Fibroblast of lung (primary cell): ENCODE results near the gene ZNF70. TPM values are rescaled to one million over a fixed set of nuclear protein-coding genes. Genes with fewer than 3 reads are reported as not detected.

Experiments used
- DNase-seq, 2 donors: peaks; one replicate each; pipeline versions ENCODE4 v3.0.0 to v3.0.0-alpha.2; 2010; ENCODE audit warnings: low read depth in 2 of 2
- H2AFZ ChIP-seq: 2 replicates; pipeline ENCODE4 v1.5.1; 2012; ENCODE audit warnings: low read length, control low read depth, inconsistent platforms
- H3K27ac ChIP-seq: 2 replicates; pipeline ENCODE4 v1.5.1; 2011; ENCODE audit warnings: low read length, control low read depth; ENCODE audit not compliant: insufficient read depth
- H3K27me3 ChIP-seq: 2 replicates; pipeline ENCODE4 v1.5.1; 2011; ENCODE audit warnings: mild to moderate bottlenecking, low read length; ENCODE audit not compliant: control insufficient read depth, insufficient read depth
- H3K36me3 ChIP-seq: 2 replicates; pipeline ENCODE4 v1.5.1; 2011; ENCODE audit warnings: low read length; ENCODE audit not compliant: control insufficient read depth, insufficient read depth
- H3K4me1 ChIP-seq: 2 replicates; pipeline ENCODE4 v1.5.1; 2011; ENCODE audit warnings: low read length; ENCODE audit not compliant: control insufficient read depth, insufficient read depth; ENCODE audit errors: extremely low read depth
- H3K4me2 ChIP-seq: 2 replicates; pipeline ENCODE4 v1.5.1; 2011; ENCODE audit warnings: low read length, control low read depth; ENCODE audit not compliant: insufficient read depth; ENCODE audit errors: extremely low read depth
- H3K4me3 ChIP-seq, 4 experiments: fragments of 200-600 bp in 1 of 4; sonication (generic) in 1 of 4; replicated peaks in 1 of 4; 2 replicates each; pipeline ENCODE4 v1.5.1; 2011 to 2016; ENCODE audit warnings: low read length in 4 of 4, low read depth in 3 of 4, mild to moderate bottlenecking in 3 of 4, control low read depth in 2 of 4, inconsistent platforms in 1 of 4, mixed read lengths in 1 of 4; ENCODE audit not compliant: insufficient read depth in 1 of 4; ENCODE audit errors: control extremely low read depth in 1 of 4
- H3K79me2 ChIP-seq: 2 replicates; pipeline ENCODE4 v1.5.1; 2012; ENCODE audit warnings: mild to moderate bottlenecking, low read length, inconsistent platforms; ENCODE audit not compliant: control insufficient read depth, insufficient read depth
- H3K9ac ChIP-seq: 2 replicates; pipeline ENCODE4 v1.5.1; 2011; ENCODE audit warnings: mild to moderate bottlenecking, low read length, control low read depth; ENCODE audit not compliant: insufficient read depth
- H3K9me3 ChIP-seq: 2 replicates; pipeline ENCODE4 v1.5.1; 2012; ENCODE audit warnings: low read depth, low read length; ENCODE audit not compliant: control insufficient read depth, insufficient read depth
- H4K20me1 ChIP-seq: 2 replicates; pipeline ENCODE4 v1.5.1; 2011; ENCODE audit warnings: low read length; ENCODE audit not compliant: control insufficient read depth, insufficient read depth; ENCODE audit errors: extremely low read depth
- CTCF ChIP-seq, 2 donors: IDR thresholded peaks in 1 of 2; conservative IDR thresholded peaks in 1 of 2; 1 replicate in 1 of 2; 2 replicates in 1 of 2; pipeline ENCODE4 v1.5.1; 2011 to 2012; ENCODE audit warnings: low read length in 2 of 2, control low read depth in 1 of 2, inconsistent platforms in 1 of 2, low read depth in 1 of 2, mild to moderate bottlenecking in 1 of 2
- EZH2 ChIP-seq: IDR thresholded peaks from 2 replicates; pipeline ENCODE4 v1.5.1; 2012; ENCODE audit warnings: low read length, control low read depth, mild to moderate bottlenecking; ENCODE audit errors: missing control alignments
- polyA plus RNA-seq, 2 donors: library from polyadenylated mRNA; depleted of rRNA in 1 of 2; stranded (reverse) in 1 of 2; unstranded in 1 of 2; fragments of >200 nt; gene quantifications; 2 replicates each; pipeline ENCODE4 v1.2.1, GENCODE V29; 2011 to 2012; ENCODE audit warnings: missing spikeins in 1 of 2
- total RNA-seq: library from RNA; depleted of rRNA; stranded (reverse); fragments of >200 nt; gene quantifications from 2 replicates; pipeline ENCODE4 v1.2.1, GENCODE V29; 2014

Gene ZNF70
- total and polyA plus RNA-seq, 2 donors (not counting 1 experiment from before 2014, with no cell fraction given) = 1.2 to 3.1 TPM

- DNase-seq = no peak
- peak overlapping the region; percentile 60 for H3K4me2 ChIP-seq
- peaks cover 7% of the 10 kb centered on the region for H3K4me1 ChIP-seq
- TF ChIP-seq EZH2 = no peak
- no peak for TF ChIP-seq CTCF (conservative IDR thresholded peaks at IDR 0.05 in 1 of 2, IDR thresholded peaks at IDR 0.05 in 1 of 2; ENCODE audit: low read depth in 1 of 2, low read length in 2 of 2)
- no peak overlapping the region for H3K4me3 ChIP-seq
- no peak overlapping the region for H3K9ac ChIP-seq
- no peaks in the 10 kb centered on the region for H3K27me3 ChIP-seq
- peaks cover 7% of the 10 kb centered on the region for H3K36me3 ChIP-seq
- no peaks in the 10 kb centered on the region for H3K9me3 ChIP-seq
- H3K27ac ChIP-seq = peak overlapping the region; percentile 63
- no peaks in the 10 kb centered on the region for H4K20me1 ChIP-seq
- peaks cover 52% of the 10 kb centered on the region for H3K79me2 ChIP-seq
- no peak overlapping the region for H2AFZ ChIP-seq
These were observed 41.1 kb upstream of the ZNF70 start for GRCh38 chr22:23791738-23792645.

- H3K4me3 ChIP-seq = no peak overlapping the region
- H3K27me3 ChIP-seq = no peaks in the 10 kb centered on the region
- peak overlapping the region; percentile 60 for H3K4me2 ChIP-seq
- TF ChIP-seq CTCF (conservative IDR thresholded peaks at IDR 0.05 in 1 of 2, IDR thresholded peaks at IDR 0.05 in 1 of 2; ENCODE audit: low read depth in 1 of 2, low read length in 2 of 2) (no peak), EZH2 (no peak)
- peaks cover 12% of the 10 kb centered on the region for H3K4me1 ChIP-seq
- peak overlapping the region; percentile 63 for H3K27ac ChIP-seq
- DNase-seq = peak; percentile 45 to 78
- H2AFZ ChIP-seq = no peak overlapping the region
- H3K9ac ChIP-seq = no peak overlapping the region
- H4K20me1 ChIP-seq = no peaks in the 10 kb centered on the region
- no peaks in the 10 kb centered on the region for H3K9me3 ChIP-seq
- peaks cover 52% of the 10 kb centered on the region for H3K79me2 ChIP-seq
- H3K36me3 ChIP-seq = peaks cover 4% of the 10 kb centered on the region
These were observed 40.2 kb upstream of the ZNF70 start for GRCh38 chr22:23790819-23791737.

GRCh38 chr22:23789638-23790037 lies 38.7 kb upstream of the ZNF70 start:
- Histone ChIP-seq H3K4me1 (peaks cover 12% of the 10 kb centered on the region), H3K79me2 (peaks cover 52% of the 10 kb centered on the region), H3K9ac (no peak overlapping the region), H3K36me3 (peaks cover 4% of the 10 kb centered on the region), H3K4me3 (no peak overlapping the region), H4K20me1 (no peaks in the 10 kb centered on the region), H3K27me3 (no peaks in the 10 kb centered on the region), H3K27ac (no peak overlapping the region), H2AFZ (no peak overlapping the region), H3K4me2 (peak overlapping the region; percentile 20), H3K9me3 (no peaks in the 10 kb centered on the region)
- no peak for TF ChIP-seq EZH2
- TF ChIP-seq CTCF (conservative IDR thresholded peaks at IDR 0.05 in 1 of 2, IDR thresholded peaks at IDR 0.05 in 1 of 2; ENCODE audit: low read depth in 1 of 2, low read length in 2 of 2) = no peak
- no peak for DNase-seq
